SK-N-MC (cell line): ENCODE measurements around the gene ATP8B3.

Experiments used
- EZH2 ChIP-seq: fragments of 200-600 bp; sonication (generic); IDR thresholded peaks from one replicate; pipeline ENCODE4 v1.6.1; 2017; ENCODE audit warnings: antibody characterized with exemption
- FOXP2 ChIP-seq: optimal IDR thresholded peaks from 2 replicates; pipeline ENCODE3; 2011; ENCODE audit warnings: mild to moderate bottlenecking, moderate library complexity; ENCODE audit not compliant: insufficient read depth; ENCODE audit errors: extremely low read length, control extremely low read depth
- POLR2AphosphoS5 ChIP-seq: IDR thresholded peaks from 2 replicates; pipeline ENCODE4 v1.6.1; 2012; ENCODE audit warnings: mild to moderate bottlenecking, low read depth, low read length, borderline replicate concordance

- TF ChIP-seq EZH2 (no peak), POLR2AphosphoS5 (no peak), FOXP2 (no peak)
These were observed 25.6 kb upstream of the ATP8B3 start for GRCh38 chr19:1837625-1838105.
